Parathyroid adenoma (tissue), 2 donors: Measurements from ENCODE around the gene BMPER.

Experiments used
- H2AFZ ChIP-seq: fragments of 300-600 bp; sonication (generic); one replicate; pipeline ENCODE4 v1.7.0; 2017; ENCODE audit warnings: antibody characterized with exemption, mild to moderate bottlenecking
- H3K27ac ChIP-seq: fragments of 300-600 bp; sonication (generic); one replicate; pipeline ENCODE4 v1.7.0; 2017
- H3K27me3 ChIP-seq: fragments of 300-600 bp; sonication (generic); one replicate; pipeline ENCODE4 v1.7.0; 2017; ENCODE audit warnings: low read length; ENCODE audit not compliant: control insufficient read depth, insufficient read depth
- H3K36me3 ChIP-seq: fragments of 300-600 bp; sonication (generic); one replicate; pipeline ENCODE4 v1.7.0; 2017; ENCODE audit warnings: low read length; ENCODE audit not compliant: control insufficient read depth, insufficient read depth
- H3K4me1 ChIP-seq: fragments of 300-600 bp; sonication (generic); one replicate; pipeline ENCODE4 v1.7.0; 2017; ENCODE audit warnings: control low read depth
- H3K4me2 ChIP-seq: fragments of 300-600 bp; sonication (generic); one replicate; pipeline ENCODE4 v1.7.0; 2017; ENCODE audit warnings: low read length
- H3K4me3 ChIP-seq: fragments of 300-600 bp; sonication (generic); one replicate; pipeline ENCODE4 v1.7.0; 2017; ENCODE audit warnings: low read depth, low read length
- H3K79me2 ChIP-seq: fragments of 300-600 bp; sonication (generic); one replicate; pipeline ENCODE4 v1.7.0; 2017; ENCODE audit warnings: control low read depth
- H3K9ac ChIP-seq: fragments of 300-600 bp; sonication (generic); one replicate; pipeline ENCODE4 v1.7.0; 2017; ENCODE audit warnings: mild to moderate bottlenecking
- H3K9me3 ChIP-seq: fragments of 300-600 bp; sonication (generic); one replicate; pipeline ENCODE4 v1.7.0; 2017; ENCODE audit warnings: low read length; ENCODE audit not compliant: control insufficient read depth
- CTCF ChIP-seq: fragments of 300-600 bp; sonication (generic); IDR thresholded peaks from one replicate; pipeline ENCODE4 v1.7.0; 2017; ENCODE audit warnings: antibody characterized with exemption, mild to moderate bottlenecking
- donor health status: primary hyperparathyroidism.

BMPER gene

DNA sequence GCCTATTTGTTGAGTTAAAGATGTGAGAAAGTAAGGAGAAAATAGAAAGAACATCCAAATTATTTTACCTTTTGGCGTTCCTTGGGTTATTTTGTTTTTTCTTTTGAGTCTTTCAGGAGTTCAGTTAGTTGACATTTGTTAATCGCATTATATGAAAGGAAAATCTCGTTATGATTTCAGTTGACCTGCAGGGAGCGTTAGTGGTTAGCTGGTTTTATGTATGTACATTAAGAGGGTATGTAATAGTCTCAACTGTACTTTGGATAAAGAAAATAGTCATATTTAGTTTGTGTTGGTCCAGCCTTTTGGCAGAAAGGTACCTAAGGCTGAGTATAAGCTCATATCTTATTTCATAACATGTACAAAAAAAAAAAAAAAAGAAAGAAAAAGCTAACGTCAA is 4.0 kb downstream of the BMPER start:
- no peak overlapping the region for H3K9ac ChIP-seq
- no peaks in the 10 kb centered on the region for H3K79me2 ChIP-seq
- H3K4me1 ChIP-seq = no peaks in the 10 kb centered on the region
- TF ChIP-seq CTCF = no peak
- no peak overlapping the region for H2AFZ ChIP-seq
- no peak overlapping the region for H3K4me2 ChIP-seq
- H3K27ac ChIP-seq = no peak overlapping the region
- no peaks in the 10 kb centered on the region for H3K36me3 ChIP-seq
- no peaks in the 10 kb centered on the region for H3K9me3 ChIP-seq
- no peaks in the 10 kb centered on the region for H3K27me3 ChIP-seq
- no peak overlapping the region for H3K4me3 ChIP-seq

GRCh38 chr7:33909755-33910154 is 4.4 kb downstream of the BMPER start:
- no peak overlapping the region for H3K9ac ChIP-seq
- no peaks in the 10 kb centered on the region for H3K4me1 ChIP-seq
- TF ChIP-seq CTCF = no peak
- H3K27me3 ChIP-seq = no peaks in the 10 kb centered on the region
- no peak overlapping the region for H3K4me2 ChIP-seq
- no peak overlapping the region for H3K27ac ChIP-seq
- no peak overlapping the region for H2AFZ ChIP-seq
- H3K36me3 ChIP-seq = no peaks in the 10 kb centered on the region
- H3K9me3 ChIP-seq = no peaks in the 10 kb centered on the region
- no peak overlapping the region for H3K4me3 ChIP-seq
- H3K79me2 ChIP-seq = no peaks in the 10 kb centered on the region

DNA sequence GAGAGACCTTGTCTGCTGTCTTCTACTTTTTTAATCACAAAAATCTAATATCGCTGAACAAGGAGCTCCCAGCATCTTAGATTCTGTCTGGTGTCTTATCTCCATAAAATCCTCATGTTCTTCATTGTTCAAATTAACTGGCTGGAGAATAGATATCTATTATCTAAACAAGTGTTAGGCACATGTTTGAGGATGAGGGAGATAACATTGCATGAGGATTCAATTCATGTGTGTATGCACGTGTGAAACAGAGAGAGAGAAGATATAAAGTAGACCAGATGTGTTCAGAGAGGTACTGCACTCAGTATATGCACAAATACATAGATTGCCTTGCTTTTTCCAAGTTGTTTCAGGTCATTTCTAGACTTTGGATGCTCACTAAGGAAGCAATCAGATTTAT is 5.4 kb downstream of the BMPER start:
- Histone ChIP-seq H3K4me2 (no peak overlapping the region), H3K9me3 (no peaks in the 10 kb centered on the region), H2AFZ (no peak overlapping the region), H3K27ac (no peak overlapping the region), H3K27me3 (no peaks in the 10 kb centered on the region), H3K9ac (no peak overlapping the region), H3K79me2 (no peaks in the 10 kb centered on the region), H3K4me3 (no peak overlapping the region), H3K4me1 (no peaks in the 10 kb centered on the region), H3K36me3 (no peaks in the 10 kb centered on the region)
- no peak for TF ChIP-seq CTCF

DNA sequence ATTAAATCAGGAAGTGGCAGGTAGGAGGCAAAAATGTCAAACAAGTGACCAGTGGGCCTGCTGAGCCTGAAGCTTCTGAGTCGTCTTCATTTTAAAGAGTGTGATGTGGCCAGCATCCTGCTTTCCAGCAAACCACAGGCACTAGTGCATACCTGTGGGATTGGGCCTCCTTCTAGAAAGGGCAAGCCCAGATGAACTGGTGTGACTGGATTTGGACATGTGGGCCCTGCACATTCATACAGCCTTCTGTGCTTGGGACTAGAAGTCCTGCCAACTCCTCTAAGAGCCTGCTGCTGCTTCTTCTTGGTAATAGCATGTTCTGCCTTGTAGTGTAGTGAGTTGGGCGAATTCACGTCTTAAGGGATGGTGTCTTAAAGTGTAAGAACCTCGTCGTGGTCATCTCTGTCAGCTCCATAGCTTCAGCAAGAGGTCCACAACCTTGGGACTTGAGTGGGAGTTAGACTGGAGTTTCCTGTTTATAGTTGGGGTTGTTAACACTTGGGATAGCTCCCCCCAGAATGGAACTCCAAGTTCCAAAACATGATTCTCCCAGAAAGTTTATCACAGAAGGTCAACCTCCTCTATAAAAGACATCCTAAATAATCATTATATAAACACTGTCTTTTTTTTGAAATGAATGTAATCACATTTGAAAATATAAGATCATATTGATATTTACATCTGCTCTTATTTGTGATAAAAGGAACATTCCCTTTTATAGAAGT is 11.2 kb downstream of the BMPER start:
- H3K4me1 ChIP-seq = no peaks in the 10 kb centered on the region
- no peak overlapping the region for H3K4me2 ChIP-seq
- H3K9me3 ChIP-seq = no peaks in the 10 kb centered on the region
- no peak overlapping the region for H3K9ac ChIP-seq
- H3K36me3 ChIP-seq = no peaks in the 10 kb centered on the region
- no peak overlapping the region for H3K27ac ChIP-seq
- H3K4me3 ChIP-seq = no peak overlapping the region
- H3K27me3 ChIP-seq = no peaks in the 10 kb centered on the region
- no peak for TF ChIP-seq CTCF
- H3K79me2 ChIP-seq = no peaks in the 10 kb centered on the region
- no peak overlapping the region for H2AFZ ChIP-seq

GRCh38 chr7:33917661-33918060 is 12.3 kb downstream of the BMPER start:
- no peak overlapping the region for H3K9ac ChIP-seq
- no peaks in the 10 kb centered on the region for H3K36me3 ChIP-seq
- no peak for TF ChIP-seq CTCF
- no peak overlapping the region for H2AFZ ChIP-seq
- no peak overlapping the region for H3K4me3 ChIP-seq
- H3K79me2 ChIP-seq = no peaks in the 10 kb centered on the region
- H3K27me3 ChIP-seq = no peaks in the 10 kb centered on the region
- no peak overlapping the region for H3K4me2 ChIP-seq
- no peak overlapping the region for H3K27ac ChIP-seq
- no peaks in the 10 kb centered on the region for H3K9me3 ChIP-seq
- no peaks in the 10 kb centered on the region for H3K4me1 ChIP-seq
